Transverse colon (tissue), 4 donors: Measurements from ENCODE around the gene SP9. TPM values are rescaled to one million over a fixed set of nuclear protein-coding genes. Genes with fewer than 3 reads are reported as not detected.
A peak's percentile ranks its signal among the peaks of the same experiment; 100 is the strongest.

ENCODE experiments used
- DNase-seq: peaks from one replicate; pipeline ENCODE4 v3.0.0-alpha.2; 2019
- H3K27ac ChIP-seq, 4 donors: fragments of 200-600 bp; sonication (generic); 2 replicates each; pipeline ENCODE4 v1.5.1; 2016 to 2018; ENCODE audit warnings: inconsistent platforms in 4 of 4
- H3K27me3 ChIP-seq: fragments of 200-600 bp; sonication (generic); 2 replicates; pipeline ENCODE4 v1.5.1; 2017; ENCODE audit warnings: inconsistent platforms
- H3K36me3 ChIP-seq, 4 donors: fragments of 200-600 bp; sonication (generic); 2 replicates each; pipeline ENCODE4 v1.5.1; 2017 to 2019; ENCODE audit warnings: inconsistent platforms in 4 of 4
- H3K4me1 ChIP-seq, 4 donors: fragments of 200-600 bp; sonication (generic); 2 replicates each; pipeline ENCODE4 v1.5.1; 2017 to 2020; ENCODE audit warnings: inconsistent platforms in 4 of 4
- H3K4me3 ChIP-seq, 4 donors: fragments of 200-600 bp; sonication (generic); 1 replicate in 1 of 4; 2 replicates in 3 of 4; pipeline versions ENCODE4 v1.5.1 to v1.6.1; 2017 to 2019; ENCODE audit warnings: inconsistent platforms in 4 of 4
- H3K9me3 ChIP-seq, 2 donors: fragments of 200-600 bp; sonication (generic); 2 replicates each; pipeline ENCODE4 v1.5.1; 2017 to 2019; ENCODE audit warnings: inconsistent platforms in 2 of 2
- CTCF ChIP-seq, 5 experiments: fragments of 200-600 bp in 3 of 5; fragments of 450-650 bp in 2 of 5; sonication (generic) in 3 of 5; IDR thresholded peaks; 1 replicate in 2 of 5; 2 replicates in 3 of 5; pipeline ENCODE4 v1.5.1; 2016 to 2017; ENCODE audit warnings: antibody characterized with exemption in 5 of 5, inconsistent platforms in 3 of 5, mild to moderate bottlenecking in 2 of 5, moderate library complexity in 1 of 5
- EP300 ChIP-seq: sonication (generic); formaldehyde crosslinking; IDR thresholded peaks from one replicate; pipeline ENCODE4 v1.6.1; 2017; ENCODE audit warnings: antibody characterized with exemption, low read depth
- POLR2A ChIP-seq: fragments of 450-650 bp; IDR thresholded peaks from one replicate; pipeline ENCODE4 v1.6.1; 2016; ENCODE audit warnings: antibody characterized with exemption, mild to moderate bottlenecking, moderate library complexity
- POLR2AphosphoS5 ChIP-seq, 3 donors: sonication (generic); formaldehyde crosslinking; IDR thresholded peaks; one replicate each; pipeline ENCODE4 v1.6.1; 2016; ENCODE audit warnings: antibody characterized with exemption in 3 of 3
- WGBS, 2 donors: methylation state at CpG; one replicate each; pipeline ENCODE4 v1.1.5; 2018; ENCODE audit warnings: low coverage in 1 of 2; 5-methylcytosine and 5-hydroxymethylcytosine counted together
- in situ Hi-C, 4 donors: fragments of 200-750 bp; cut with MboI; loops; one replicate each; pipeline versions ENCODE4 v1.15.0 to v1.15.1; 2017; ENCODE audit warnings: low sequenced_read_pairs in 3 of 4, low pct_ligation_motif_present in 1 of 4, low pct_unique_long_range_greater_than_20kb in 1 of 4
- intact Hi-C: fragments of 100-400 bp; cut with DNase I; formaldehyde crosslinking; loops from one replicate; pipeline ENCODE4 v1.15.1; 2023; ENCODE audit warnings: low total_unique reads
- total RNA-seq, 4 donors: library from RNA; depleted of rRNA; stranded (reverse); fragments of >200 nt; gene quantifications; one replicate each; pipeline ENCODE4 v1.1.0, GENCODE V29; 2016

The SP9 gene
- total RNA-seq, 4 donors from 2014 or later: not detected

GRCh38 chr2:174338671-174339560, 4.2 kb downstream of the SP9 start:
- TF ChIP-seq POLR2A: no peak
- no peak for TF ChIP-seq POLR2AphosphoS5 (IDR thresholded peaks at IDR 0.05)
- TF ChIP-seq CTCF (IDR thresholded peaks at IDR 0.05): no peak
- TF ChIP-seq EP300: no peak
- no peak for DNase-seq
- no peaks in the 10 kb centered on the region for H3K36me3 ChIP-seq
- intact Hi-C loops (no loop called here), in situ Hi-C loops (loop anchor here (25.0 kb wide), 4 partner anchors 177 to 1327 kb away; no protein-coding TSS in a partner anchor)
- 11 to 16% methylated on average over 10 to 17 of the region's 17 CpGs for WGBS, 2 donors
- H3K4me3 ChIP-seq: no peak overlapping the region
- H3K4me1 ChIP-seq: peaks cover 32 to 75% (median 69%) of the 10 kb centered on the region in 4 donors
- H3K9me3 ChIP-seq: no peaks in the 10 kb centered on the region
- H3K27me3 ChIP-seq: peaks cover 100% of the 10 kb centered on the region
- H3K27ac ChIP-seq: no peak overlapping the region

- intact Hi-C loops (loop anchor here (10.0 kb wide), 1 partner anchor 935 kb away; no protein-coding TSS in a partner anchor), in situ Hi-C loops (loop anchor here (5.0 to 25.0 kb wide), 7 partner anchors 177 to 1327 kb away; no protein-coding TSS in a partner anchor)
- Histone ChIP-seq H3K27me3 (peaks cover 100% of the 10 kb centered on the region), H3K36me3 (no peaks in the 10 kb centered on the region), H3K4me1 (peaks cover 31 to 77% (median 67%) of the 10 kb centered on the region in 4 donors), H3K27ac (no peak overlapping the region), H3K4me3 (peak overlapping the region in 1 of 4 donors; percentile 14), H3K9me3 (no peaks in the 10 kb centered on the region)
- TF ChIP-seq POLR2A: no peak
- no peak for TF ChIP-seq CTCF (IDR thresholded peaks at IDR 0.05)
- no peak for TF ChIP-seq EP300
- TF ChIP-seq POLR2AphosphoS5 (IDR thresholded peaks at IDR 0.05): no peak
- no peak for DNase-seq
- WGBS, 2 donors: 11 to 23% methylated on average over 9 to 26 of the region's 37 CpGs
Measured at GRCh38 chr2:174339561-174340399, 5.0 kb downstream of the SP9 start.

GRCh38 chr2:174340400-174341292, 5.9 kb downstream of the SP9 start:
- TF ChIP-seq CTCF (IDR thresholded peaks at IDR 0.05): no peak
- no peak for TF ChIP-seq POLR2A
- peak in 1 of 3 donors; percentile 36 for TF ChIP-seq POLR2AphosphoS5 (IDR thresholded peaks at IDR 0.05)
- TF ChIP-seq EP300: no peak
- no peak overlapping the region for H3K27ac ChIP-seq
- H3K4me3 ChIP-seq: peak overlapping the region in 1 of 4 donors; percentile 14
- peaks cover 27 to 72% (median 59%) of the 10 kb centered on the region in 4 donors for H3K4me1 ChIP-seq
- intact Hi-C loops: loop anchor here (10.0 kb wide), 1 partner anchor 936 kb away; no protein-coding TSS in a partner anchor
- DNase-seq: no peak
- peaks cover 100% of the 10 kb centered on the region for H3K27me3 ChIP-seq
- no peaks in the 10 kb centered on the region for H3K36me3 ChIP-seq
- in situ Hi-C loops: loop anchor here (5.0 to 25.0 kb wide), 7 partner anchors 178 to 1328 kb away; no protein-coding TSS in a partner anchor
- no peaks in the 10 kb centered on the region for H3K9me3 ChIP-seq
- 12 to 20% methylated on average over 8 to 43 of the region's 70 CpGs for WGBS, 2 donors
